BJ (cell line): ENCODE measurements around the gene SYPL1. TPM values are rescaled to one million over a fixed set of nuclear protein-coding genes. Genes with fewer than 3 reads are reported as not detected.

Experiments used
- CTCF ChIA-PET: fragments of 350-600 bp; formaldehyde crosslinking; extraction: SDS; loops from one replicate; lab custom pipeline; 2021; ENCODE audit warnings: antibody characterized with exemption, inconsistent platforms; lab: Yijun Ruan, JAX
- POLR2A ChIA-PET: fragments of 300-600 bp; sonication (Branson Sonifier 250); formaldehyde crosslinking; extraction: SDS; loops from one replicate; lab custom pipeline; 2021; ENCODE audit warnings: antibody characterized with exemption; lab: Charles Lee
- DNase-seq: peaks from one replicate; pipeline ENCODE4 v3.0.0-alpha.2; 2011; ENCODE audit warnings: low read depth
- H3K27me3 ChIP-seq: 2 replicates; pipeline ENCODE4 v1.6.0; 2011; ENCODE audit warnings: low read length; ENCODE audit not compliant: control insufficient read depth, insufficient read depth
- H3K36me3 ChIP-seq: 2 replicates; pipeline ENCODE4 v1.5.1; 2011; ENCODE audit warnings: low read length; ENCODE audit not compliant: control insufficient read depth, insufficient read depth
- H3K4me3 ChIP-seq: 2 replicates; pipeline ENCODE4 v1.5.1; 2011; ENCODE audit warnings: low read depth, mild to moderate bottlenecking, control low read depth, low read length
- polyA plus RNA-seq: library from polyadenylated mRNA; depleted of rRNA; stranded (reverse); fragments of >200 nt; gene quantifications from 2 replicates; pipeline ENCODE4 v1.2.3, GENCODE V29; 2011
- TF ChIP-seq, protein P1 (sequence below): IDR thresholded peaks from 2 replicates; pipeline ENCODE4 v1.5.1; 2011; ENCODE audit warnings: low read depth, mild to moderate bottlenecking, control low read depth, inconsistent platforms, low read length, moderate library complexity; ENCODE audit not compliant: insufficient read depth

The SYPL1 gene
- polyA plus RNA-seq, 1 experiment, result 39.9 TPM

DNA sequence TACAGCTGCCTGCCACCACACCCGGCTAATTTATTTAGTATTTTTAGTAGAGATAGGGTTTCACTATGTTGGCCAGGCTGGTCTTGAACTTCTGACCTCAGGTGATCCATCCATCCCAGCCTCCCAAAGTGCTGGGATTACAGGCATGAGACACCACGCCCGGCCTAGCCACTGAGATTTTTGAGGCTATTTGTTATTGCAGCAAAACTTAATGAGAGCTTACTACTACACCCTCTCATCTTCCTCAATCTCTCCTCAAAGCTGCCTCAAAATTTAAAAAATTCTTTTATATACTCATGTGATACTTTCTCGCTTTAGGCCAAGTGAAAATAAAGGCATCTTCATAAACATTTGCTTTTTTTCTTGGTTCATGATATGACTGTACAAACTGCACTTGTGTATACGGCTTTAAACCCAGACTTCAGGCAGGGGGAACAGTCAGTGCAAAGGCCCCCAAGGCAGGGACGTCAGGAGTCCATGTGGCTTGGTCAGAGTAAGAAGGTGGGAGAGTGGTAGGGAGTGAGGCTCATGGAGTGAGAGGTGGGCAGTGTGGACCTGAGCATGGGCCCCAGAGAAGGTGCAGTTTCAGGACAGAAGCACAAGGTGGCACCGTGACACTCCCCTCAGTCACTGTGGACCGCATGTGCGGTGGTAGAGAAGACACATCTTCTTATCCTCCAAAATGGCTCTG lies 55.5 kb downstream of the SYPL1 start:
- peaks cover 5% of the 10 kb centered on the region for H3K27me3 ChIP-seq
- H3K36me3 ChIP-seq, result no peaks in the 10 kb centered on the region
- CTCF ChIA-PET, result interaction anchor here (0.6 to 9.2 kb wide), 16 partner anchors 9 to 406 kb away, joined by 3 to 184 read pairs (median 3); no protein-coding TSS in a partner anchor
- H3K4me3 ChIP-seq, result no peak overlapping the region
- POLR2A ChIA-PET, result no interaction called here
- TF ChIP-seq, protein P1, sequence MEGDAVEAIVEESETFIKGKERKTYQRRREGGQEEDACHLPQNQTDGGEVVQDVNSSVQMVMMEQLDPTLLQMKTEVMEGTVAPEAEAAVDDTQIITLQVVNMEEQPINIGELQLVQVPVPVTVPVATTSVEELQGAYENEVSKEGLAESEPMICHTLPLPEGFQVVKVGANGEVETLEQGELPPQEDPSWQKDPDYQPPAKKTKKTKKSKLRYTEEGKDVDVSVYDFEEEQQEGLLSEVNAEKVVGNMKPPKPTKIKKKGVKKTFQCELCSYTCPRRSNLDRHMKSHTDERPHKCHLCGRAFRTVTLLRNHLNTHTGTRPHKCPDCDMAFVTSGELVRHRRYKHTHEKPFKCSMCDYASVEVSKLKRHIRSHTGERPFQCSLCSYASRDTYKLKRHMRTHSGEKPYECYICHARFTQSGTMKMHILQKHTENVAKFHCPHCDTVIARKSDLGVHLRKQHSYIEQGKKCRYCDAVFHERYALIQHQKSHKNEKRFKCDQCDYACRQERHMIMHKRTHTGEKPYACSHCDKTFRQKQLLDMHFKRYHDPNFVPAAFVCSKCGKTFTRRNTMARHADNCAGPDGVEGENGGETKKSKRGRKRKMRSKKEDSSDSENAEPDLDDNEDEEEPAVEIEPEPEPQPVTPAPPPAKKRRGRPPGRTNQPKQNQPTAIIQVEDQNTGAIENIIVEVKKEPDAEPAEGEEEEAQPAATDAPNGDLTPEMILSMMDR, result peak; percentile 88
- no peak for DNase-seq

GRCh38 chr7:106054971-106055532 lies 57.1 kb downstream of the SYPL1 start:
- POLR2A ChIA-PET, result no interaction called here
- Histone ChIP-seq H3K4me3 (no peak overlapping the region), H3K27me3 (peaks cover 5% of the 10 kb centered on the region), H3K36me3 (no peaks in the 10 kb centered on the region)
- CTCF ChIA-PET, result interaction anchor here (9.2 kb wide), 1 partner anchor 98 kb away, joined by 184 read pairs; no protein-coding TSS in a partner anchor
- no peak for DNase-seq
- TF ChIP-seq, protein P1, result no peak

GRCh38 chr7:106054156-106054910 lies 57.8 kb downstream of the SYPL1 start:
- no peak overlapping the region for H3K4me3 ChIP-seq
- no peaks in the 10 kb centered on the region for H3K36me3 ChIP-seq
- ChIA-PET CTCF (interaction anchor here (9.2 kb wide), 1 partner anchor 99 kb away, joined by 184 read pairs; no protein-coding TSS in a partner anchor), POLR2A (no interaction called here)
- no peak for DNase-seq
- TF ChIP-seq, protein P1, result no peak
- peaks cover 5% of the 10 kb centered on the region for H3K27me3 ChIP-seq

- no peak for DNase-seq
- ChIA-PET POLR2A (no interaction called here), CTCF (no interaction called here)
- no peaks in the 10 kb centered on the region for H3K36me3 ChIP-seq
- H3K4me3 ChIP-seq, result no peak overlapping the region
- TF ChIP-seq, protein P1, result no peak
- H3K27me3 ChIP-seq, result peaks cover 5% of the 10 kb centered on the region
Measured at GRCh38 chr7:106053109-106053508, 59.0 kb downstream of the SYPL1 start.

DNA sequence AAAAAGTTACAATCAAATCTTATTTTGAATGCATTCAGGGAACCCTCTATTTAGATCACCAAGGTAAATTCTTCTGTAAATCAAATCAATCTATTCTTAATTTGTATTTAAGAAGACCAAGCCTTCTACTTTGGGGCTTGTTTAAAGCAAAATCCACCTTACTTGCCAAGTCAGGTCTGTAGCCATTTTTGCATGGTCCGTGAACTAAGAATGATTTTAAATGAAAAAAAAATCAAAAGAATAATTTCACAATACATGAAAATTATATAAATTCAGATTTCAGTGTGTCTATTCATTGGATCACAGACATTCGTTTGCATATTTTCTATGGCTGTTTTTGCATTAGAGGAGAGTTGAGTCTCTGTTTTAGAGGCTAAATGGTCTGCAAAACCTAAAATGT lies 59.4 kb downstream of the SYPL1 start:
- CTCF ChIA-PET, result interaction anchor here (0.7 to 3.4 kb wide), 2 partner anchors 102 to 293 kb away, joined by 3 to 33 read pairs; no protein-coding TSS in a partner anchor

More for the DNA sequence above, 59.4 kb downstream of the SYPL1 start:
- TF ChIP-seq, protein P1, result no peak
- H3K27me3 ChIP-seq, result peaks cover 5% of the 10 kb centered on the region
- no peak overlapping the region for H3K4me3 ChIP-seq
- DNase-seq, result no peak
- POLR2A ChIA-PET, result no interaction called here
- H3K36me3 ChIP-seq, result no peaks in the 10 kb centered on the region
